IPS-15b (cell line): ENCODE data around the gene ERI3.

ENCODE experiments used
- H3K27me3 ChIP-seq: one replicate; pipeline ENCODE4 v1.6.1; 2013; ENCODE audit warnings: low read length; ENCODE audit not compliant: control insufficient read depth, insufficient read depth
- H3K36me3 ChIP-seq: one replicate; pipeline ENCODE4 v1.6.1; 2013; ENCODE audit warnings: low read length; ENCODE audit not compliant: control insufficient read depth, insufficient read depth
- H3K4me1 ChIP-seq: one replicate; pipeline ENCODE4 v1.6.1; 2013; ENCODE audit warnings: mild to moderate bottlenecking, low read length; ENCODE audit not compliant: control insufficient read depth, insufficient read depth
- H3K4me3 ChIP-seq: one replicate; pipeline ENCODE4 v1.5.1; 2013; ENCODE audit warnings: low read depth, low read length
- H3K9ac ChIP-seq: one replicate; pipeline ENCODE4 v1.6.1; 2013; ENCODE audit warnings: low read depth, mild to moderate bottlenecking, low read length
- H3K9me3 ChIP-seq: one replicate; pipeline ENCODE4 v1.6.1; 2013; ENCODE audit warnings: mild to moderate bottlenecking, low read length; ENCODE audit not compliant: control insufficient read depth, insufficient read depth

ERI3 gene

DNA sequence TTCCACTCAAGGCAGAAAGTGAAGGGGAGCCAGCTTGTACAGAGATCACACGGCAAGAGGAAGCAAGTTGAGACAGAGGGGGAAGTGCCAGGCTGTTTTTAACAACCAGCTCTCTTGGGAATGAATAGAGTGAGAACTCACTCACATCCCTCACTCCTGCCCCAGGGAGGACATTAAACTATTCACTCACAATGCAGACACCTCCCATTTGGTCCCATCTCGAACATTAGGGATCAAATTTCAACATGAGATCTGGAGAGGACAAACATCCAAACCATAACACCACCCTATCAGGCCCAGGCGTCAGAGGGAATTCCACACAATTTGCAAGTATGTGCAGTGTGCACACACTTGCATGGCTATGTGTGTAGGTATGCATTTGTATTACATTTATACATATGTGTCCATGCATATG, 79.1 kb downstream of the ERI3 start:
- Histone ChIP-seq H3K36me3 (no peaks in the 10 kb centered on the region), H3K4me3 (no peak overlapping the region), H3K9me3 (no peaks in the 10 kb centered on the region), H3K27me3 (no peaks in the 10 kb centered on the region), H3K4me1 (no peaks in the 10 kb centered on the region), H3K9ac (no peak overlapping the region)

DNA sequence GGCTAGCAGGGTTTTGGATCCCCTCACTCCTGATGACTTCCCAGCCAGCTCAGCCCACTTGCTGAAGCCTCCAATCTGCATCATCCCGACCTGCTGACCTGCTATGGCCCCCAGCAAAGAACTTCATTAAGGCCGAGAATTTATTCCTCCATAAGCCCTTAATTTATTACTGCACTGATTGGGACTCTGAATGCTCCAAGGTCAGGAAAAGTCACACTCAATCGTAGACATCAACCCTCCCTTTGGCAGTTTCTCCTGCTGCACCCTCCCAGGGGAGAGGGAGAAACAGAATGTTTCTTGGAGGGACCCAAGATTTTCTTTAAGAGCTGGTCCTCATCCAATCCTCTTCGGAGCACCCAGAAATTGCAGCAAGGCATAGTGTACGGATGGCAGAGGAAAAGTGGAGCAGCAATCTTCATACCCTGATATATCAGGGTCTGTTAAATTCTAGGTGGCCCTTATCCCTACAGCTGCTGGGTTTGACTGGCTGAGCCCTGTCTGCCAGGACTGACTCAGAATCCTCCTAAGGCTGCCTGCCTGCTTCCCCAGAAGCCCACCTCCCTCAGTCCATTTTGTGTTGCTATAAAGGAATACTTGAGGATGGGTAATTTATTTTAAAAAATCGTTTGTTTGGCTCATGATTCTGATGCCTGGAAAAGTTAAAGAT, 79.6 kb downstream of the ERI3 start:
- H3K4me3 ChIP-seq: no peak overlapping the region

DNA sequence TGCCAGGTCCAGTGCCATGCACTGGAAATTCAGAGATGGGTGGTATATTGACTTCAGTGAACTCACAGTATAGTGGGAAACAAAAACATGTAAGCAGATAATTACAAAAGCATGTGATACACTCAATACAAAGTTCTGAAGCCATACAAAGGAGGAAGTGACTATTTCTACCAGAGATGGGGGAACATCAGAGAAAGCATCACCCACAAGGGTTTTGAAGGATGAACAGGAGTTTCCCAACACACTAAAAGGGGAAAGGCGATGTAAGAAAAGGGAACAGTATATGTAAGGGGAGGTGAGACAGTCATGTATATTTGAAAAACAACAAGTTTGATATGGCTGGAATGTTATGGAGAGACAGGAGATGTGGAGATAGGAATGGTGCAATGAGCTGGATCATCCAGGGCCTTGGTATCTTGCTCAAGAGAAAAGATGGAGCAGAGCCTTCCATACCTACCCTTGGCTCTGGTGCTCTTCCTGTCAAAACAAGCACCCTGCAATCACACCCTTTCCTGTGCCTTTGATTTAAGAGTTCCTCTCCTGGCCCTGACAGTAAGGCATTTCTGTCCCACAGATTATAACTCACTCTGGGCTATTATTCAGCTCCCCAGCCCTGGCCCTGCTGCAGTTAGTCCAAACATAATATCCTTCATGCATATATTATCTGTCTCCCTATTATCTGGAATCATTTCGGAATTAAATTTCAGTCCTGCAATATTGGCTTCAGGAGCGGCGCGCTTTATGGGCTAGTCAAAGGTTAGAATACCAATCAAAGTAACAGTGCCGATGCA, 81.3 kb downstream of the ERI3 start:
- no peaks in the 10 kb centered on the region for H3K9me3 ChIP-seq
- no peaks in the 10 kb centered on the region for H3K36me3 ChIP-seq
- H3K27me3 ChIP-seq: no peaks in the 10 kb centered on the region
- no peaks in the 10 kb centered on the region for H3K4me1 ChIP-seq
- H3K4me3 ChIP-seq: no peak overlapping the region
- no peak overlapping the region for H3K9ac ChIP-seq

More for the DNA sequence above, 79.6 kb downstream of the ERI3 start:
- Histone ChIP-seq H3K9ac (no peak overlapping the region), H3K4me1 (no peaks in the 10 kb centered on the region), H3K36me3 (no peaks in the 10 kb centered on the region), H3K9me3 (no peaks in the 10 kb centered on the region), H3K27me3 (no peaks in the 10 kb centered on the region)

DNA sequence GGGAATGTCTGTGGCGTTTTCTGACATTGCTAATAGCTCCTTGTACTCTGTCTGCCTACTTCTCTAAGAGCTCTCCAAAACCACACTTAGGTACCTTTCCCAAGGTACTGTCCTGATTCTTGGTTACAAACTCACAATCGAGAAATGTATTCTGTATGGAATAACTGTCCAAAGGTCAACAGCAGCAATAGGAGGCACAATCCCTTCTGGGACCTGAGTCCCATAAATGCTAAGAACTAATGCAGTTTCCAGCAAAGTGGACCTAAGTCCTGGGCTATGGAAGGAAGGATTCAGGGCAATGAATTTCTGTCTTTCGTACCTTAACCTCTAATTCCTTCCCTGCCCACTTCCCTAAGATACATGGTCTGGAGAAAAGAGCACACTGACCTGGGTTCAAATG, 82.1 kb downstream of the ERI3 start:
- H3K9ac ChIP-seq: no peak overlapping the region
- no peaks in the 10 kb centered on the region for H3K27me3 ChIP-seq
- no peaks in the 10 kb centered on the region for H3K9me3 ChIP-seq
- H3K4me1 ChIP-seq: no peaks in the 10 kb centered on the region
- H3K36me3 ChIP-seq: no peaks in the 10 kb centered on the region
- no peak overlapping the region for H3K4me3 ChIP-seq

DNA sequence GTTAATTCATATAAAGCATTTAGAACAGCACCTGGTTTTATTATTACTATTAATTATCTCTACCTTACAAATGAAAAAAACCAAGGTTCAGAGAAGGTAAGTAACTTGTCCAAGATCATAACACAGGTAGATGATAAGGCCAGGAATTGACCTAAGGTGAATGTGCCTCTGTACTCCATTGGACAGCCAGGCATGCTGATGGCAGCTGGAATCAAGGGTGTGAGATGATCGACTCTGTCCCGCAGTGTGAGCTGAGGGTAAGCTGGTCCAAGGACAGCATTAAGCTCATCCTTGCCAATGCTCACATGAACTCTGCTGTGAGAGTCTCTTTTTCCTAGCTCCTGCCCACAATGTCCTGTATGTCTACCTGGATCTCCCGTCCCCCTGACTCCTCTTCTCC, 83.4 kb downstream of the ERI3 start:
- H3K9ac ChIP-seq: no peak overlapping the region
- H3K27me3 ChIP-seq: no peaks in the 10 kb centered on the region
- no peaks in the 10 kb centered on the region for H3K9me3 ChIP-seq

DNA sequence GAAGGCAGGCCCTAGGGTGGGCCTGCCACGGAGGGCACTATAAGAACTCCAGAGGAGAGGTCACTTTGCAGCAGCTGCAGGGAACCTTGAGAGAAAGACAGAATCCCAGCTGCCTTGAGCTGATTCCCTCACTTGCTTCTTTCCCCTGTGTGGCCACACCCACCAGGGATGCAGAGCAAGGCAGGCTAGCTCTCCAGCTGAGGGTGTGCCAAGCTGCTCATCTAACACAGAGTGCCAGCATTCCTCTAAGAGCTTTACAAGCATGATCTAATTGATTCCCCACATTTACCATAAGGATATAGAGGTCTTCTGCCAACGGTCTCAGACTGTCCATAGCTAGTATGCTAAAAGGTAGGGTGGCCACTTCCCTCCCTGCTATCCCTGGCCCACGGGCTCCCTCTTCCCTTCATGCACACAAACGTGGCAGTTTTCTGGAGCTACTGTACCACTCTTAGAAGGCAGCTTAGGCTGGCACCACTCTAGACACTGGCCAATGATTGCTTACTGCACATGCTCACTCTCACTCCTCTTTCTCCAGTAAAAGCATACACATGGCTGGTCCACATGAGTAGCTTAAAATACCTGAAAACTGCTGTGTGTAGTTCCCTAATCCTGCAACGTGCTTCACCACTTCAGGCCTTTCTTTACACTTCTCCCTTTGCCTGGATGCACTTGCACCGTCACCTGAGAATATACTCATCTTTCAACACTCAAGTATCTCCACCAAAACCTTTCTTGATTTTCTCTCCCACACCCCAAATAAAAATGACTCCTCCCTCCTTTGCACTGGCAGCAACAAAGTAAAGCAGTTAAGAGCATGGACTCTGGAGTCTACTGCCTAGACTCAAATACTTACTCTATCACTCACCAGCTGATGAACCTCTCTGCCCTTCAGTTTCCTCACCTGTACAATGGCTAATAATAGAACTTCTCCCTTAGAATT, 84.1 kb downstream of the ERI3 start:
- Histone ChIP-seq H3K9ac (no peak overlapping the region), H3K4me1 (no peaks in the 10 kb centered on the region), H3K36me3 (no peaks in the 10 kb centered on the region)

More for the DNA sequence above, 83.4 kb downstream of the ERI3 start:
- Histone ChIP-seq H3K36me3 (no peaks in the 10 kb centered on the region), H3K4me1 (no peaks in the 10 kb centered on the region), H3K4me3 (no peak overlapping the region)

DNA sequence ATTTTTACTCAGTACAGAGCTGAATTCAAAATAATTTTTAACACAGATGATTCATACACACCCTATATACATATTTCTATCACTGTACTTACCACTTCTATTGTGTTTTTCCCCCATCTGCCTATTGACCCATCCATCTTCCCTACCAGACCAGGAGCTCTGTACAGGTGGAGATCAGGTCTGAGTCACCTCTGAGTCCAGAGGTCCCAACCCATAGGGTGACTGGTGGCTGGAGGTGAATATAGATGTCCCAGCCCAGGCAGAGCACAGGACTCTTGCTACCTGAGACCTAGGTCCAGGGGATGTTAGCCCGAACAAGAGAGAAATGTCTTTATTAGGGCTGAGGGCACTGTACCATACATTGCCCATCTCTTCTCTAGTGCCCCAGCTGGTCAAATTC, 87.0 kb downstream of the ERI3 start:
- no peak overlapping the region for H3K9ac ChIP-seq
- no peaks in the 10 kb centered on the region for H3K36me3 ChIP-seq
- H3K4me1 ChIP-seq: no peaks in the 10 kb centered on the region
- no peak overlapping the region for H3K4me3 ChIP-seq
- no peaks in the 10 kb centered on the region for H3K9me3 ChIP-seq
- no peaks in the 10 kb centered on the region for H3K27me3 ChIP-seq

More for the DNA sequence above, 84.1 kb downstream of the ERI3 start:
- Histone ChIP-seq H3K27me3 (no peaks in the 10 kb centered on the region), H3K4me3 (no peak overlapping the region), H3K9me3 (no peaks in the 10 kb centered on the region)

DNA sequence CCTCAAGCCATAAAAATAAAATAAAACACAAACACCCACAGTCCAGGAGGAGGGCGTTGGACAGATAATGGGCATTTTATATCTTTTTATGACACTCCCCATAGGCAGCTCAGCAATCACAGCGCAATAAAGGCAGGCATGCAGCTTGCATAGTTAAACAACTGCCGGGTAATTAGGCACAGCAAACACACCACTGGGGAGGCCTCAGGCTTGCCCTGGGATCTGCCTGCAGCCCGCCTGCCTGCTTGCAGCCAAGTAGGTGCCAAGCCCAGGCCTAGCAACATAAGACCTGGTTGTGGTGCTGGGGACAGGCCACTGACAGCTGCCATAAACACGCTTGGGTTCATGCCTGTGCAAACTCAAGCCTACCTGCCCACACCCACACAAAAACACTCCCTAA, 87.6 kb downstream of the ERI3 start:
- no peaks in the 10 kb centered on the region for H3K36me3 ChIP-seq
- no peak overlapping the region for H3K4me3 ChIP-seq
- no peaks in the 10 kb centered on the region for H3K9me3 ChIP-seq
- H3K4me1 ChIP-seq: no peaks in the 10 kb centered on the region
- no peak overlapping the region for H3K9ac ChIP-seq
- no peaks in the 10 kb centered on the region for H3K27me3 ChIP-seq

DNA sequence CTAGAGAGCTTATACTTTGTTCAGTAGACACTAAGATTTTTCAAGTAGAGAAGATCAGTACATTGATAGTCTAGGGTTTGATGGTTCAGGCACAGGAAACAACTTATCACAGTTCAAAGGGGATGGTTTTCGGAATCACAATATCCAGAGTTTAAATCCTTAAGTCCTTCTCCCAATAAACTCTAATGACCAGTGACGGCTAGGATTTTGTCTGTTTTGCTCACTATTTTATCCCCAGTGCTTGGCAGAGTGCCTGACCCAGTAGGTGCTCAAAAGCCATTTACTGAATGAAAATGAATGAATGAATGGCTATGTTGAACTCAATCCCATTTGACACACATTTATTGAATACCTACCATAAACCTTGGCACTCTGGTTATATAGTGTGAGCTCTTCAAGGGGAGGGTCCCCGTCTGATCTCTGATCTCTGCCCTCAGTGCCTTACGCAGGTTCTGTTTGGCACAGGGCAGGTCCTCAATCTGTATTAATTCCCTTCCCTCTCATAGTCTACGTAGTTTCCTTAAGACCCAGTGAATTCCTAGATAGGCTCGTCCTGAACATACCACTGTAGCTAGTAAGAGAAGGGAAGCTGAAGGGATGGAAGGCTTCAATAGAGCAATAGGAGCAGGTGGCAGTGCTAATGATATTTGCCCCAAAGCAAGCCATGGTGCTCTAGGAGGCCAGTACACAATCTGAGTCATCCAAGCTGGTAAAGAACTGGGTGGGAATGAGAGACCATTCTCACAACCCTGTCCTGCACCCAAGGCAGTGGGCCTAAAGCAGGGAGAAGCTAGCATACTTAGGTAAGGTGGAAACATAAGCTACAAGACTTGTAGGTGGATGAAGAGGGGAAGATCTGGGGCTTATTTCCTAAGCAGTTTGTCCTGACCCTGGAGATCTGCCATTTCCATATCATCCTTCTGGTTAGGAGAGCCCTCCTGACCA, 88.4 kb downstream of the ERI3 start:
- Histone ChIP-seq H3K4me1 (peaks cover 3% of the 10 kb centered on the region), H3K4me3 (no peak overlapping the region), H3K27me3 (no peaks in the 10 kb centered on the region), H3K36me3 (no peaks in the 10 kb centered on the region), H3K9ac (no peak overlapping the region), H3K9me3 (no peaks in the 10 kb centered on the region)

DNA sequence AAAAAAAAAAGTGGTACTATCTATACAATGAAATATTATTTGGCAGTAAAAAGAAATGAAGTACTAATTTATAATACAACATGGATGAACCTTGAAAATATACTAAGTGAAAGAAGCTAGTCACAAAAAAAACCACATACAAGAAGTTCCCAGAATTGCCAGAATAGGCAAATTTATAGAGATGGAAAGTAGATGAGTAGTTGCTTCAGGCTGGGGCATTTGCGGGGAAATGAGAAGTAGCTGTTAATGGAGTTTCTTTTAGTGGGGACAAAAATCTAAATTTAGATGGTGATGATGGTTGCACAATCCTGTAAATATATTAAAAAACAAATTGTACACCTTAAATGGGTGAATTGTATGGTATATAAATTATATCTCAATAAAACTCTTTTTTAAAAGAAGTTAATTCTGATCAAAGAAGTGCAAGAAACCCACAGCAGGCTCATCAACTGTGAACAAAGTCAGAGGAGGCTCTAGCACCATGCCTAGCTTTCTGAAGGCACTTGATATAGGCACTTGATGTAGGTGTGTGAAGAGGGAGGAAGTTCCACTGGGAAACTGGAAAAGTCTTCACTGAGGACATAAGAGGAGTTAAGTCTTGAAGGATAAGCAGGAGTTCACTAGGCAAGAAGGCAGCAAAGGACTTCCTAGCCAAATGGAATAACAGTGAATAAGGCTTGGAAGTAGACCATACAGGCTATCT, 89.2 kb downstream of the ERI3 start:
- Histone ChIP-seq H3K9ac (no peak overlapping the region), H3K27me3 (no peaks in the 10 kb centered on the region), H3K4me3 (no peak overlapping the region), H3K4me1 (peaks cover 9% of the 10 kb centered on the region), H3K36me3 (no peaks in the 10 kb centered on the region), H3K9me3 (no peaks in the 10 kb centered on the region)
